Measurements from ENCODE around the gene CDH13. TPM values are rescaled to one million over a fixed set of nuclear protein-coding genes. Genes with fewer than 3 reads are reported as not detected.

CDH13 gene
- total and polyA plus RNA-seq, 2 donors (not counting 3 experiments of a cell fraction or from before 2014, with no cell fraction given), result 96.6 to 124 TPM

- TF ChIP-seq CTCF (IDR thresholded peaks at IDR 0.05; ENCODE audit: extremely low read depth in 1 of 2, insufficient read depth in 1 of 2, low read depth in 1 of 2, low read length in 2 of 2) (no peak), JUN (IDR thresholded peaks at IDR 0.05; ENCODE audit: borderline replicate concordance, insufficient read depth, insufficient read length, low read depth) (no peak), POLR2AphosphoS5 (IDR thresholded peaks at IDR 0.05; ENCODE audit: insufficient read depth, low read depth, low read length) (no peak), MAX (IDR thresholded peaks at IDR 0.05; ENCODE audit: insufficient read depth, insufficient read length) (no peak), FOS (IDR thresholded peaks at IDR 0.05; ENCODE audit: borderline replicate concordance, insufficient read depth, low read length) (no peak), MYC (IDR thresholded peaks at IDR 0.05; ENCODE audit: low read depth, low read length) (no peak), EZH2 (IDR thresholded peaks at IDR 0.05; ENCODE audit: borderline replicate concordance, low read depth, low read length, severe bottlenecking) (no peak), GATA2 (IDR thresholded peaks at IDR 0.05; ENCODE audit: insufficient read depth, insufficient read length, low read depth, low read length) (no peak), POLR2A (IDR thresholded peaks at IDR 0.05; ENCODE audit: low read depth, low read length) (no peak)
- H3K9ac ChIP-seq (replicated peaks; ENCODE audit: extremely low read depth, insufficient read depth, low read length), result no peak overlapping the region
- H3K4me3 ChIP-seq (replicated peaks in 1 of 3; ENCODE audit: insufficient read depth in 1 of 3, low read depth in 1 of 3, low read length in 3 of 3), result no peak overlapping the region
- H3K36me3 ChIP-seq (ENCODE audit: control insufficient read depth in 2 of 2, extremely low read depth in 1 of 2, insufficient read depth in 2 of 2, low read length in 2 of 2), result no peaks in the 10 kb centered on the region
- no peak overlapping the region for H3K4me2 ChIP-seq (ENCODE audit: insufficient read depth, low read length)
- H3K9me1 ChIP-seq (replicated peaks; ENCODE audit: control insufficient read depth, extremely low read depth, insufficient read depth, low read length), result no peaks in the 10 kb centered on the region
- no peaks in the 10 kb centered on the region for H3K79me2 ChIP-seq (ENCODE audit: control insufficient read depth, insufficient read depth, low read length)
- dilution Hi-C loops (cut with MboI; ENCODE audit: extremely low pct_ligation_motif_present, low sequenced_read_pairs), result no loop called here
- ChIA-PET POLR2A (no interaction called here), CTCF (interaction anchor here (1.2 to 2.1 kb wide), 3 partner anchors 9 to 325 kb away, joined by 4 to 11 read pairs (median 5); no protein-coding TSS in a partner anchor)
- H3K27me3 ChIP-seq (ENCODE audit: control insufficient read depth in 2 of 2, insufficient read depth in 2 of 2, low read length in 2 of 2), result no peaks in the 10 kb centered on the region
- FAIRE-seq, result no peak
- no peak overlapping the region for H2AFZ ChIP-seq (ENCODE audit: low read depth, low read length)
- no peaks in the 10 kb centered on the region for H3K4me1 ChIP-seq (ENCODE audit: control insufficient read depth, extremely low read depth, insufficient read depth, low read length)
- H4K20me1 ChIP-seq (replicated peaks; ENCODE audit: control insufficient read depth, extremely low read depth, insufficient read depth, low read length), result no peaks in the 10 kb centered on the region
- intact Hi-C loops (cut with micrococcal nuclease), result no loop called here
- no peak for DNase-seq (ENCODE audit: low read depth, low spot score)
- BruUV-seq (replicated peaks), result no TSS peak
- H3K9me3 ChIP-seq (replicated peaks; ENCODE audit: control insufficient read depth, insufficient read depth, low read length), result no peaks in the 10 kb centered on the region
- no peak overlapping the region for H3K27ac ChIP-seq (ENCODE audit: insufficient read depth, low read depth, low read length)
Measured at GRCh38 chr16:83438326-83438725, 811.6 kb downstream of the CDH13 start.

Measured in endothelial cell of umbilical vein (primary cell).